ENCODE measurements around the gene INTS7. TPM values are rescaled to one million over a fixed set of nuclear protein-coding genes. Genes with fewer than 3 reads are reported as not detected.

The INTS7 gene
- total RNA-seq, 1 experiment from 2014 or later: 36.5 TPM

DNA sequence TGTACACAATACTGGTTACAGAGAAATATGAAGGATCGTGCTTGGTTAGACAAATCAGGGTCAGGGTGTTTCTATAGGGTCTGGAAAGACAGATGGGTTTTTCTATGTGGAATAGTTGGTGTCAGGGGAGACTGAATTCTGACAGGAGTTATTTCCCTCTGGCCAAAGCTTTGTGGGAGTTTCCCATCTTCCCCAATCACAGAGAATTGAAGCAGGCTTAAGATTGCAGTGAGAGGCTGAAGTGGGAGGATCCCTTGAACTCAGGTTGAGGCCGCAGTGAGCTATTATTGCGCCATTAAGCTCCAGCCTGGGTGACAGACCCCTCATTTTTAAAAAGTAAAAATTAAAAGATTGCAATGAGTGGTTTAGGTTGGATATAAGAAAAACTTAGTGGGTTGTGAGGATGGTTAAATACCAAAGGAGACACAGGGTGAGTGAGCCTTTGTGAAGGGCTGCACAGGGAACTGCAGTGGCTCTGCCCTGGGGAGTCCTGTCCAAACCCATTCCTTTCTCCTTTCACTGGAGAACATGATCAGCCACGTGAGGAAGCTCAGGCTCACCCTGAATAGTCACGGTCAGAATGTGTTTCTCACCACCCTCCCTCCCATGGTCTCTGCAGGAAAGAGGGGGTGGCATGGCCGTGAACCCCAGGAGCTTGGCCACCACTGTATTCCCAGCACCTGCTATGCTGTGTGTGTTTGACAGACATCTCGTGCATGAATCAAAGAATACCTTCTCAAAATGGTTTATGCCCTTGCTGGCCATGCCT is 101.2 kb downstream of the INTS7 start:
- Mint-ChIP-seq H3K27ac (ENCODE audit: unreplicated experiment) (no peak overlapping the region), H3K9me3 (ENCODE audit: low read depth, unreplicated experiment) (no peaks in the 10 kb centered on the region), H3K27me3 (ENCODE audit: unreplicated experiment) (no peaks in the 10 kb centered on the region), H3K36me3 (ENCODE audit: insufficient read depth, unreplicated experiment) (peaks cover 12% of the 10 kb centered on the region), H3K4me3 (ENCODE audit: low read depth, unreplicated experiment) (no peak overlapping the region), H3K4me1 (ENCODE audit: low read depth, unreplicated experiment) (peaks cover 6% of the 10 kb centered on the region)
- CTCF ChIA-PET: interaction anchor here (0.7 kb wide), 1 partner anchor 10 kb away, joined by 3 read pairs; no protein-coding TSS in a partner anchor
- intact Hi-C loops (cut with micrococcal nuclease; ENCODE audit: unreplicated experiment): no loop called here
- TF ChIP-seq, protein P1, sequence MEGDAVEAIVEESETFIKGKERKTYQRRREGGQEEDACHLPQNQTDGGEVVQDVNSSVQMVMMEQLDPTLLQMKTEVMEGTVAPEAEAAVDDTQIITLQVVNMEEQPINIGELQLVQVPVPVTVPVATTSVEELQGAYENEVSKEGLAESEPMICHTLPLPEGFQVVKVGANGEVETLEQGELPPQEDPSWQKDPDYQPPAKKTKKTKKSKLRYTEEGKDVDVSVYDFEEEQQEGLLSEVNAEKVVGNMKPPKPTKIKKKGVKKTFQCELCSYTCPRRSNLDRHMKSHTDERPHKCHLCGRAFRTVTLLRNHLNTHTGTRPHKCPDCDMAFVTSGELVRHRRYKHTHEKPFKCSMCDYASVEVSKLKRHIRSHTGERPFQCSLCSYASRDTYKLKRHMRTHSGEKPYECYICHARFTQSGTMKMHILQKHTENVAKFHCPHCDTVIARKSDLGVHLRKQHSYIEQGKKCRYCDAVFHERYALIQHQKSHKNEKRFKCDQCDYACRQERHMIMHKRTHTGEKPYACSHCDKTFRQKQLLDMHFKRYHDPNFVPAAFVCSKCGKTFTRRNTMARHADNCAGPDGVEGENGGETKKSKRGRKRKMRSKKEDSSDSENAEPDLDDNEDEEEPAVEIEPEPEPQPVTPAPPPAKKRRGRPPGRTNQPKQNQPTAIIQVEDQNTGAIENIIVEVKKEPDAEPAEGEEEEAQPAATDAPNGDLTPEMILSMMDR (IDR thresholded peaks at IDR 0.05; ENCODE audit: unreplicated experiment): no peak
- BruUV-seq (replicated peaks): no TSS peak
- DNase-seq: no peak

DNA sequence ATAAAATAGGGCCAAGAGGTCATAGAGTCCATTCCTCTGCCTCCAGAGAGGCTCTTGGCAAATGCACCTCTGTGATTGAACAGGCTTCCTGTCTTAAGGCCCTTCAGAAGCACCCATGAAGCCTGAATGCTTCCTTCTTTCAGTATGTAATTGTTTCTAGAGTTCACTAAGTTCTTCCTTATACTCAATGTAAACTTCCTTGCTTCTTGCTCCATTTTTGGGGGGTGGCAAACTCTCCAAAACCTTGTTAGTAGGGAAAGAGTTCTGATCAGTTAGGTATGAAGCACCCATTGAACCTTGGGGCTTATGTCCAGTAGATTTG is 102.5 kb downstream of the INTS7 start:
- no peak for DNase-seq
- TF ChIP-seq, protein P1 (IDR thresholded peaks at IDR 0.05; ENCODE audit: unreplicated experiment): no peak
- intact Hi-C loops (cut with micrococcal nuclease; ENCODE audit: unreplicated experiment): no loop called here
- H3K9me3 Mint-ChIP-seq (ENCODE audit: low read depth, unreplicated experiment): no peaks in the 10 kb centered on the region
- CTCF ChIA-PET: no interaction called here
- H3K4me3 Mint-ChIP-seq (ENCODE audit: low read depth, unreplicated experiment): no peak overlapping the region
- H3K27me3 Mint-ChIP-seq (ENCODE audit: unreplicated experiment): no peaks in the 10 kb centered on the region
- no TSS peak for BruUV-seq (replicated peaks)
- H3K4me1 Mint-ChIP-seq (ENCODE audit: low read depth, unreplicated experiment): peaks cover 16% of the 10 kb centered on the region
- H3K27ac Mint-ChIP-seq (ENCODE audit: unreplicated experiment): no peak overlapping the region
- H3K36me3 Mint-ChIP-seq (ENCODE audit: insufficient read depth, unreplicated experiment): peaks cover 14% of the 10 kb centered on the region

DNA sequence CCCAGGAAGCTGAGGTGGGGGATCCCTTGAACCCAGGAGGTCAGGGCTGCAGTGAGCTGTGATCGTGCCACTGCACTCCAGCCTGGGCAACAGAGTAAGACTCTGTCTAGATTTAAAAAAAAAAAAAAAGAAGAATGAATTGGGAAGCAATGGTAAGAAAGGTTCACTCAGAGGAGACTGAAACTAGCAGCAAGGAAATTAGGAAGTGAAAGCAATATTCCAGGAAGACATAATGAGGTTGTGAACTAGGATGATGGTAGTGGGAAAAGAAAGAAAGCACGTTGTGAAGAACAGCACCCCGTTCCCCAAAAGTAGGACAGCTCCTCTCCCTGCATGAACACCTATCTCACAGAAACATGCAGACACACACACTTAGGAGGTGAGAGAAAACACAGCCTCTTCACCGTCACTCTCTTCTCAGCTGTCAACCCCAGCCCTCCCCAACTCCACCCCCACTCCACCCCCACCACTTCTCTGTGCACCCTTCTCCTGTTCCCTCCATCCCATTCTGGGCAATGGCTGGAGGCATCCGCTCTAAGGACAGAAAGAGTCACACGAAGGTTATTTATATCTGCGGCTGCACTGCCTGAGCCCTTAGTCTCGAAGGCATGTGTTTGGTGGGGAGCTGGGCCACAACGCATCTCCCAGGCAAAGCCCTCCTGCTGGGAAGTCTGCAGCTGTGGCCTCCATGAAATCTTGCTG is 103.0 kb downstream of the INTS7 start:
- CTCF ChIA-PET: no interaction called here
- intact Hi-C loops (cut with micrococcal nuclease; ENCODE audit: unreplicated experiment): no loop called here
- TF ChIP-seq, protein P1 (IDR thresholded peaks at IDR 0.05; ENCODE audit: unreplicated experiment): no peak
- no peak overlapping the region for H3K27ac Mint-ChIP-seq (ENCODE audit: unreplicated experiment)
- no peaks in the 10 kb centered on the region for H3K9me3 Mint-ChIP-seq (ENCODE audit: low read depth, unreplicated experiment)
- no peaks in the 10 kb centered on the region for H3K27me3 Mint-ChIP-seq (ENCODE audit: unreplicated experiment)
- H3K4me3 Mint-ChIP-seq (ENCODE audit: low read depth, unreplicated experiment): no peak overlapping the region
- DNase-seq: no peak
- peaks cover 21% of the 10 kb centered on the region for H3K4me1 Mint-ChIP-seq (ENCODE audit: low read depth, unreplicated experiment)
- H3K36me3 Mint-ChIP-seq (ENCODE audit: insufficient read depth, unreplicated experiment): peaks cover 14% of the 10 kb centered on the region
- no TSS peak for BruUV-seq (replicated peaks)

DNA sequence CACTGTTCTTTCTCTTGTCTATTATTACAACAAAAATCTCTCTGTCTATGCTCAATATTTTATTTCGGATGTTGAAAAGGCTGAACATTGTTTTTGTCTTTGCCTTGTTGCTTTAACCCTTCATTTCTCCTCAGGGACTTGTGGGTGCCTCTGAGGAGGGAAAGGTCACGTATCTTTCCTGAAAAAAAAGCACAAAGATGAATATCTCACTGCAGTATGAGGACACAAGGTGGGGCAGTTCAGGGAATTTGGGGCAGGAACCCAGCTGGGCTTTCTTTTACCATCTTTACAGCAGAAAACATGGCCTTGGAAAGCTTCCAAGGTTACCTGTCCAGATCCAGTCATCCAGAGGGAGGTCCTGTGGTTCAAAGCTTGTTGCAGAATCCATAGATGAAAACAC is 105.7 kb downstream of the INTS7 start:
- no peaks in the 10 kb centered on the region for H3K9me3 Mint-ChIP-seq (ENCODE audit: low read depth, unreplicated experiment)
- no peaks in the 10 kb centered on the region for H3K27me3 Mint-ChIP-seq (ENCODE audit: unreplicated experiment)
- H3K4me1 Mint-ChIP-seq (ENCODE audit: low read depth, unreplicated experiment): peaks cover 21% of the 10 kb centered on the region
- no peak for DNase-seq
- TF ChIP-seq, protein P1 (IDR thresholded peaks at IDR 0.05; ENCODE audit: unreplicated experiment): no peak
- H3K36me3 Mint-ChIP-seq (ENCODE audit: insufficient read depth, unreplicated experiment): peaks cover 14% of the 10 kb centered on the region
- BruUV-seq (replicated peaks): TSS peak; percentile 79
- H3K27ac Mint-ChIP-seq (ENCODE audit: unreplicated experiment): peak overlapping the region; percentile 83
- CTCF ChIA-PET: interaction anchor here (0.5 to 2.2 kb wide), 5 partner anchors 10 to 883 kb away, joined by 3 to 11 read pairs (median 4); no protein-coding TSS in a partner anchor
- intact Hi-C loops (cut with micrococcal nuclease; ENCODE audit: unreplicated experiment): loop anchor here (5.0 kb wide), 2 partner anchors 42 to 87 kb away; no protein-coding TSS in a partner anchor
- H3K4me3 Mint-ChIP-seq (ENCODE audit: low read depth, unreplicated experiment): peak overlapping the region; percentile 47

All from Calu3 (cell line).